AG04449 (cell line): ENCODE results near the gene PHF12.

Experiments used
- CTCF ChIA-PET: fragments of 350-600 bp; formaldehyde crosslinking; extraction: SDS; loops from one replicate; lab custom pipeline; 2021; ENCODE audit warnings: antibody characterized with exemption; lab: Yijun Ruan, JAX
- POLR2A ChIA-PET: fragments of 400-600, 350-600 bp; formaldehyde crosslinking; extraction: SDS; loops from one replicate; lab custom pipeline; 2020; ENCODE audit warnings: antibody characterized with exemption, inconsistent platforms; lab: Yijun Ruan, JAX
- DNase-seq: peaks from one replicate; pipeline ENCODE4 v3.0.0-alpha.2; 2010; ENCODE audit warnings: low read depth, low spot score
- H3K4me3 ChIP-seq: 2 replicates; pipeline ENCODE4 v1.5.1; 2011; ENCODE audit warnings: low read depth, mild to moderate bottlenecking, control low read depth, low read length
- TF ChIP-seq, protein P1 (sequence below): IDR thresholded peaks from one replicate; pipeline ENCODE4 v1.5.1; 2011; ENCODE audit warnings: mild to moderate bottlenecking, moderate library complexity, low read length, control low read depth, inconsistent platforms; ENCODE audit not compliant: insufficient read depth; ENCODE audit errors: missing control alignments

PHF12 gene

DNA sequence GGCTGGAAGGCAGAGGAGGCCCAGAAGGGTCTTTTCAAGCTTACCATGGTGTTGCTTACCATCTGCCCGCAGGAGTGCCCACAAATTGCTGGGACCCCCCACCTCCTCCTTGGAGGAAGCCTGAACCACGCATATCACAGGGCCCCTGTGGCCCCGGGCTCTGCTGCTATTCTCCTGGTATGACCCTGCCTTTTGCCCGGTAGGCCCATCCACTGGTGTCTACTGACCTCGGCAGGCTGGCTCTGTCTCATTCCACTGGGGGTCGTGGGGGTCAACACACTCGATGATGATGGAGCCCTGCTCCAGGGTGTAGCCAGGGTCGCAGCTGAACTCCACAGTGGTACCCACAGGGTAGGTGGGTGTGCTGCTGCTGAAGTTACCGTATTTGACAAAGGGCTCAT is 8.2 kb upstream of the PHF12 start:
- no peak for DNase-seq
- H3K4me3 ChIP-seq = no peak overlapping the region
- CTCF ChIA-PET = interaction anchor here (1.1 to 19.7 kb wide), 2 partner anchors 155 to 165 kb away, joined by 3 to 1065 read pairs; no protein-coding TSS in a partner anchor
- TF ChIP-seq, protein P1, sequence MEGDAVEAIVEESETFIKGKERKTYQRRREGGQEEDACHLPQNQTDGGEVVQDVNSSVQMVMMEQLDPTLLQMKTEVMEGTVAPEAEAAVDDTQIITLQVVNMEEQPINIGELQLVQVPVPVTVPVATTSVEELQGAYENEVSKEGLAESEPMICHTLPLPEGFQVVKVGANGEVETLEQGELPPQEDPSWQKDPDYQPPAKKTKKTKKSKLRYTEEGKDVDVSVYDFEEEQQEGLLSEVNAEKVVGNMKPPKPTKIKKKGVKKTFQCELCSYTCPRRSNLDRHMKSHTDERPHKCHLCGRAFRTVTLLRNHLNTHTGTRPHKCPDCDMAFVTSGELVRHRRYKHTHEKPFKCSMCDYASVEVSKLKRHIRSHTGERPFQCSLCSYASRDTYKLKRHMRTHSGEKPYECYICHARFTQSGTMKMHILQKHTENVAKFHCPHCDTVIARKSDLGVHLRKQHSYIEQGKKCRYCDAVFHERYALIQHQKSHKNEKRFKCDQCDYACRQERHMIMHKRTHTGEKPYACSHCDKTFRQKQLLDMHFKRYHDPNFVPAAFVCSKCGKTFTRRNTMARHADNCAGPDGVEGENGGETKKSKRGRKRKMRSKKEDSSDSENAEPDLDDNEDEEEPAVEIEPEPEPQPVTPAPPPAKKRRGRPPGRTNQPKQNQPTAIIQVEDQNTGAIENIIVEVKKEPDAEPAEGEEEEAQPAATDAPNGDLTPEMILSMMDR = no peak
- POLR2A ChIA-PET = no interaction called here

DNA sequence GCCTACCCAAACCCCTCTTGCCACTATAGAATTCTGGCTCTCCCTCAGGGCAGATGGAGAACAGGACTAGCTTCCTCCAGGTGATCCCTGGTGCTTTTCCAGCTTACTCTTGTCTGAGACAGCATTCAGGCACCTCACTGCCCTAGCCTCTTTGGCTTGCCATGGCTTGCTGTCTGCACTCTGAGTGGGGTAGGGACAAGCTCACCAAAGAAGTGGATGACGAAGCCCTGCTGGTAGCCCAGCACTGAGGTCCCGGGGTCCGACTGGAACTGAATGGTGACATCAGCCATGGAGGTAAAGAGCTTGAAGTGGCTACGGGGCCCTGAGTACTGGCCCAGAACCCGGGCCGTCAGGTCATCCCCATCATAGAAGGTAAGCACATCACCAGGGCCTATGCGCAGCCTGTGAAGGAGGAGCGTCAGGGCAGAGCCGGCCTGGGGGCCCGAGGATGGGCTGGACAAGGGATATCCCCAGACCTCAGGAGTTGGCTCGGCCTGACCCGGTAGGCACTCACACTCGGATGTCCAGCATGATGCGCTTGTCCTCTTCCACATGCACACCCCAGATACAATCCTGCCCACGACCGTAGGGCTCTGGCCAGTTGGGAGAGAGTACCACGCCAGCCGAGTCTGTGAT is 7.6 kb upstream of the PHF12 start:
- ChIA-PET CTCF (interaction anchor here (1.1 to 19.7 kb wide), 2 partner anchors 156 to 165 kb away, joined by 3 to 1065 read pairs; no protein-coding TSS in a partner anchor), POLR2A (no interaction called here)
- TF ChIP-seq, protein P1 = no peak

DNA sequence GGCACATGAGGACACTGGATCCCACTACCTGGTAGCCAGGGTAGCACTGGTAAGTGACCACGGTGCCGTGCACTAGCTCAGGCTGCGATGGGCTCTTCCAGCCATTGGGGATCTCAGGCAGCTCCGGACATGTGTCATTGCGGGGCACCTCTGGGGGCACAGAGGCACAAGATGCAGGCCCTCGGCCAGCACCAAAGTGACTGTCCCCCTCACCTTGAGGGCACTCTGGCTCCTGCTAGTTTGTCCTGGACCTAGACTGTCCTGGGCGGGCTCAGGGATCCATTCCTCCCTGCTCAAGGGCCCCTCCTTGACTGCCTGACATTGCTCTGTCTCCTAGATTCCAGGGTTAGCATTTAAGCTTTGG is 6.7 kb upstream of the PHF12 start:
- CTCF ChIA-PET = interaction anchor here (0.8 to 19.7 kb wide), 3 partner anchors 145 to 231 kb away, joined by 3 to 1065 read pairs (median 14); partner anchors contain the start of gene TLCD1
- H3K4me3 ChIP-seq = no peak overlapping the region
- POLR2A ChIA-PET = no interaction called here
- TF ChIP-seq, protein P1 = no peak
- no peak for DNase-seq

More for the DNA sequence above, 7.6 kb upstream of the PHF12 start:
- no peak overlapping the region for H3K4me3 ChIP-seq
- no peak for DNase-seq

DNA sequence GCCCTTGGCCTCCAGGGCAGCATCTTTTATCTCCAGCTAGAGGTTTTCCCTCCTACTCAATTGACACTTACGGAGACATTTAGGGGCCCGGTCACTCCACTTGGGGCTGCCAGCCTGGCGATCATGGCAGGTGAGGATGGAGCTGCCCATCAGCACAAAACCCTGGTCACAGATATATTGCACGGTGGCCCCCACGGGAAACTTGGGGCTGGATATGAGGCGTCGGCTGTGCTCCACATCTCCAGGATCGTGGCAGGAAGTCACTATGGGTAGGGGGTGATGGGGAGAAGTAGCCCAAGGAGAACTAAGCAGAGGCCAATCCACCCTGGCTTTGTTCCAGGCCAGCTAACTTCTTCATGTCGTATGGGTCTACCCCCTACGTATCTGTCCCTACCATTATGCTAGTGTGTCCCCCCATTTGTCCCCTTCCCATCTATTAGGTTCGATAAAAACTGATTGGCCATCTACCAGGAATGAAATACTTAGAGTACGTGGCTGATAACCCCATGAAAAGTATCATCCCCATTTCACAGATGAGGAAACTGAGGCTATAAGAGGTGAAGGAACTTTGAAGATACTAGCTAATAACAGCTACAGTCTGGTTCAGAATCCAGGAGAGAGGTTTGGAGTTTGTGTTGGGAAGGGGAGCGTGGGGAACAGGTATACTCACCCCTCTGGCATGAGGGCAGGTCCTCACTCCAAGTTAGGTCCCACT is 6.1 kb upstream of the PHF12 start:
- no peak for DNase-seq
- ChIA-PET CTCF (interaction anchor here (0.7 to 19.7 kb wide), 4 partner anchors 6 to 230 kb away, joined by 3 to 1065 read pairs (median 73); partner anchors contain the start of gene TLCD1), POLR2A (no interaction called here)
- H3K4me3 ChIP-seq = no peak overlapping the region
- TF ChIP-seq, protein P1 = no peak

DNA sequence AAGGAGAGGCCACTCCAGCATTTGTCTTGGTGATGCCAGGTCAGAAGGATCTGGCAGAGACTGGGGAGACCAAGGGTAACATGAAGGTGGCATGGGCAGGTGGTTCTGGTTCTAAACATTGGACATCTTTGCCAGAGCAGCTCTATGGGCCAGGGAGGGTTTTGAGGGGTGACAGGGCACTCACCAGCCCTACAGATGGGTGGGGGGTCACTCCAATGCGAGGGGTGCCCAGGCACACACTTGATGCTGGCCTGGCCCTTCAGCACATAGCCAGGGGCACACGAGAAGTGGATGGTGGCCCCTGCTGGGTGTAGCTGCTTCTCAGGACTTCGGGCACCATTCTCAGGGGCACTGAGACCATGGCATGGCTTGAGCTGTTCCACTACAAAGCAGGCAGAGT is 5.5 kb upstream of the PHF12 start:
- no peak for DNase-seq
- H3K4me3 ChIP-seq = no peak overlapping the region
- ChIA-PET POLR2A (no interaction called here), CTCF (interaction anchor here (0.7 to 19.7 kb wide), 5 partner anchors 7 to 230 kb away, joined by 3 to 1065 read pairs (median 14); partner anchors contain the start of gene TLCD1)
- TF ChIP-seq, protein P1 = no peak

DNA sequence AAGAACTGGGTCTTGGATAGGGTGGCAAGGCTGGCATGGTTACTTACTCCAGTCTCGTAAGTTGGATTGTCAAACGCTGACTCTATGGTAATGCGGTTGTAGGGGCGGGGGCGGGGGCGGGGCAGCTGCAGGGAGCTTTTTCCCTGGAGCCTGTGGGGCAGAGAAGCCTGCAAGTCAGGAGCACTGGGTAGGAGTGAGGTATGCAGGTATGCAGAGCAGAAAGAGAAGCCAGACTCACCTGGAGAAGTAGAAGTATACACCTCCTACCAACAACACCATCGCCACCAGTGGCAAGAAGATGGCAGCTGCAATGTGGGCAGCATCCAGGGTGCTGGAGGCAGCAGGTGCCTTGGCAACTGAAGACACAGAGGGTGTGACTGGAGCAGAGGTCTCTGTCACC is 4.8 kb upstream of the PHF12 start:
- no peak overlapping the region for H3K4me3 ChIP-seq
- CTCF ChIA-PET = interaction anchor here (0.8 to 19.7 kb wide), 5 partner anchors 8 to 229 kb away, joined by 3 to 1065 read pairs (median 132); partner anchors contain the start of genes NEK8 and TLCD1
- DNase-seq = no peak
- TF ChIP-seq, protein P1 = no peak
- POLR2A ChIA-PET = no interaction called here
